BLaER1 treated with 17β-estradiol and CSF1 and Interleukin-3, amounts not matched to agents 10 nM and 100 nM (cell line): ENCODE data around the gene SLC35F1.
A peak's percentile ranks its signal among the peaks of the same experiment; 100 is the strongest.

Source experiments
- H3K27ac ChIP-seq, 11 experiments: shearing (Covaris generic); formaldehyde crosslinking; 2 replicates each; pipeline ENCODE4 v1.8.1; 2022
- H3K27me3 ChIP-seq, 11 experiments: shearing (Covaris generic); formaldehyde crosslinking; 2 replicates each; pipeline ENCODE4 v1.8.1; 2022
- H3K36me3 ChIP-seq, 11 experiments: shearing (Covaris generic); formaldehyde crosslinking; 2 replicates each; pipeline ENCODE4 v1.8.1; 2022
- H3K4me1 ChIP-seq, 10 experiments: shearing (Covaris generic); formaldehyde crosslinking; 2 replicates each; pipeline ENCODE4 v1.8.1; 2022
- H3K4me2 ChIP-seq, 11 experiments: shearing (Covaris generic); formaldehyde crosslinking; 2 replicates each; pipeline ENCODE4 v1.8.1; 2022
- H3K4me3 ChIP-seq, 10 experiments: shearing (Covaris generic); formaldehyde crosslinking; 2 replicates each; pipeline ENCODE4 v1.8.1; 2022
- H3K9ac ChIP-seq, 11 experiments: shearing (Covaris generic); formaldehyde crosslinking; 2 replicates each; pipeline ENCODE4 v1.8.1; 2022
- H3K9me3 ChIP-seq, 11 experiments: shearing (Covaris generic); formaldehyde crosslinking; replicated peaks in 1 of 11; 2 replicates each; pipeline ENCODE4 v1.8.1; 2022
- H4K20me1 ChIP-seq, 11 experiments: shearing (Covaris generic); formaldehyde crosslinking; 2 replicates each; pipeline ENCODE4 v1.8.1; 2022
- Cebpa-rat ChIP-seq, 11 experiments: shearing (Covaris generic); IDR thresholded peaks; 2 replicates each; pipeline ENCODE4 v1.8.1; 2022

The SLC35F1 gene

GRCh38 chr6:118277631-118278030 is 370.6 kb downstream of the SLC35F1 start:
- H4K20me1 ChIP-seq: no peaks in the 10 kb centered on the region
- H3K9ac ChIP-seq: no peak overlapping the region
- H3K4me2 ChIP-seq: no peak overlapping the region
- H3K4me3 ChIP-seq: no peak overlapping the region
- no peak for TF ChIP-seq Cebpa-rat (IDR thresholded peaks at IDR 0.05)
- H3K4me1 ChIP-seq: peaks cover 0 to 4% (median 0%) of the 10 kb centered on the region in 10 experiments; a peak in 2 of 20 replicates
- H3K9me3 ChIP-seq: no peaks in the 10 kb centered on the region
- H3K27me3 ChIP-seq: no peaks in the 10 kb centered on the region
- no peaks in the 10 kb centered on the region for H3K36me3 ChIP-seq
- H3K27ac ChIP-seq: no peak overlapping the region

GRCh38 chr6:118280210-118280609 is 373.1 kb downstream of the SLC35F1 start:
- H3K36me3 ChIP-seq: no peaks in the 10 kb centered on the region
- no peaks in the 10 kb centered on the region for H3K27me3 ChIP-seq
- H3K4me2 ChIP-seq: 0 out of 22 replicates have a peak overlapping the region, but pooled peaks of 2 of the 11 experiments have one; percentile 1 to 6
- H3K4me1 ChIP-seq: peaks cover 0 to 4% (median 0%) of the 10 kb centered on the region in 10 experiments; a peak in 2 of 20 replicates
- H3K4me3 ChIP-seq: no peak overlapping the region
- no peak overlapping the region for H3K9ac ChIP-seq
- no peak overlapping the region for H3K27ac ChIP-seq
- no peak for TF ChIP-seq Cebpa-rat (IDR thresholded peaks at IDR 0.05)
- H4K20me1 ChIP-seq: no peaks in the 10 kb centered on the region
- no peaks in the 10 kb centered on the region for H3K9me3 ChIP-seq

- no peak for TF ChIP-seq Cebpa-rat (IDR thresholded peaks at IDR 0.05)
- no peak overlapping the region for H3K4me3 ChIP-seq
- no peaks in the 10 kb centered on the region for H4K20me1 ChIP-seq
- peaks cover 0 to 4% (median 0%) of the 10 kb centered on the region in 10 experiments; a peak in 2 of 20 replicates for H3K4me1 ChIP-seq
- no peak overlapping the region for H3K4me2 ChIP-seq
- H3K9ac ChIP-seq: no peak overlapping the region
- no peak overlapping the region for H3K27ac ChIP-seq
- H3K27me3 ChIP-seq: no peaks in the 10 kb centered on the region
- no peaks in the 10 kb centered on the region for H3K9me3 ChIP-seq
- no peaks in the 10 kb centered on the region for H3K36me3 ChIP-seq
Observed at GRCh38 chr6:118281291-118281690, 374.2 kb downstream of the SLC35F1 start.

- H3K9ac ChIP-seq: no peak overlapping the region
- no peak overlapping the region for H3K4me2 ChIP-seq
- H3K9me3 ChIP-seq: no peaks in the 10 kb centered on the region
- H3K27me3 ChIP-seq: no peaks in the 10 kb centered on the region
- H3K4me3 ChIP-seq: no peak overlapping the region
- H4K20me1 ChIP-seq: no peaks in the 10 kb centered on the region
- H3K27ac ChIP-seq: no peak overlapping the region
- no peaks in the 10 kb centered on the region for H3K36me3 ChIP-seq
- TF ChIP-seq Cebpa-rat (IDR thresholded peaks at IDR 0.05): no peak
- H3K4me1 ChIP-seq: peaks cover 0 to 4% (median 0%) of the 10 kb centered on the region in 10 experiments; a peak in 2 of 20 replicates
Observed at GRCh38 chr6:118283766-118284165, 376.7 kb downstream of the SLC35F1 start.

GRCh38 chr6:118284736-118285360 is 377.8 kb downstream of the SLC35F1 start:
- Histone ChIP-seq H3K36me3 (no peaks in the 10 kb centered on the region), H3K9me3 (no peaks in the 10 kb centered on the region), H3K27ac (no peak overlapping the region)

GRCh38 chr6:118285791-118286190 is 378.7 kb downstream of the SLC35F1 start:
- no peaks in the 10 kb centered on the region for H4K20me1 ChIP-seq

More at GRCh38 chr6:118284736-118285360, 377.8 kb downstream of the SLC35F1 start:
- TF ChIP-seq Cebpa-rat (IDR thresholded peaks at IDR 0.05): no peak
- Histone ChIP-seq H3K27me3 (no peaks in the 10 kb centered on the region), H3K4me2 (no peak overlapping the region), H3K9ac (no peak overlapping the region), H4K20me1 (no peaks in the 10 kb centered on the region), H3K4me1 (peaks cover 0 to 4% (median 0%) of the 10 kb centered on the region in 10 experiments; a peak in 2 of 20 replicates), H3K4me3 (no peak overlapping the region)

GRCh38 chr6:118288355-118289124 is 381.5 kb downstream of the SLC35F1 start:
- Histone ChIP-seq H3K4me3 (no peak overlapping the region), H3K4me1 (peaks cover 0 to 13% (median 8%) of the 10 kb centered on the region in 10 experiments; a peak in 7 of 20 replicates), H3K27me3 (no peaks in the 10 kb centered on the region), H3K4me2 (no peak overlapping the region), H3K9me3 (no peaks in the 10 kb centered on the region), H3K36me3 (no peaks in the 10 kb centered on the region), H3K27ac (no peak overlapping the region), H4K20me1 (no peaks in the 10 kb centered on the region), H3K9ac (no peak overlapping the region)
- TF ChIP-seq Cebpa-rat (IDR thresholded peaks at IDR 0.05): no peak

More at GRCh38 chr6:118285791-118286190, 378.7 kb downstream of the SLC35F1 start:
- H3K4me2 ChIP-seq: no peak overlapping the region
- H3K9me3 ChIP-seq: no peaks in the 10 kb centered on the region
- no peak overlapping the region for H3K9ac ChIP-seq
- H3K4me1 ChIP-seq: no peaks in the 10 kb centered on the region
- no peaks in the 10 kb centered on the region for H3K27me3 ChIP-seq
- no peak for TF ChIP-seq Cebpa-rat (IDR thresholded peaks at IDR 0.05)
- no peak overlapping the region for H3K27ac ChIP-seq
- H3K36me3 ChIP-seq: no peaks in the 10 kb centered on the region
- H3K4me3 ChIP-seq: no peak overlapping the region

GRCh38 chr6:118292558-118292957 is 385.5 kb downstream of the SLC35F1 start:
- Histone ChIP-seq H3K27me3 (no peaks in the 10 kb centered on the region), H3K4me3 (no peak overlapping the region), H3K9me3 (no peaks in the 10 kb centered on the region), H4K20me1 (no peaks in the 10 kb centered on the region), H3K36me3 (no peaks in the 10 kb centered on the region), H3K4me1 (peaks cover 0 to 13% (median 8%) of the 10 kb centered on the region in 10 experiments; a peak in 7 of 20 replicates), H3K4me2 (peak overlapping the region in 6 of 11 experiments; percentile 5 to 47 (median 14); a peak in 9 of 22 replicates), H3K9ac (no peak overlapping the region), H3K27ac (no peak overlapping the region)
- no peak for TF ChIP-seq Cebpa-rat (IDR thresholded peaks at IDR 0.05)

- TF ChIP-seq Cebpa-rat (IDR thresholded peaks at IDR 0.05): no peak
Observed at GRCh38 chr6:118294906-118295305, 387.8 kb downstream of the SLC35F1 start.

More at GRCh38 chr6:118294906-118295305, 387.8 kb downstream of the SLC35F1 start:
- Histone ChIP-seq H4K20me1 (no peaks in the 10 kb centered on the region), H3K4me3 (no peak overlapping the region), H3K9me3 (no peaks in the 10 kb centered on the region), H3K4me2 (no peak overlapping the region), H3K9ac (no peak overlapping the region), H3K36me3 (no peaks in the 10 kb centered on the region), H3K4me1 (peaks cover 0 to 13% (median 8%) of the 10 kb centered on the region in 10 experiments; a peak in 7 of 20 replicates), H3K27me3 (no peaks in the 10 kb centered on the region), H3K27ac (no peak overlapping the region)
